Measurements from ENCODE around the gene PABPC1L2A. TPM values are rescaled to one million over a fixed set of nuclear protein-coding genes. Genes with fewer than 3 reads are reported as not detected.
"Not testable (repeated sequence)": the region's sequence is repeated elsewhere in the genome, so short reads cannot be mapped to it uniquely, and the experiment has no call there.

The PABPC1L2A gene
- total RNA-seq, 3 donors from 2014 or later: not detected

DNA sequence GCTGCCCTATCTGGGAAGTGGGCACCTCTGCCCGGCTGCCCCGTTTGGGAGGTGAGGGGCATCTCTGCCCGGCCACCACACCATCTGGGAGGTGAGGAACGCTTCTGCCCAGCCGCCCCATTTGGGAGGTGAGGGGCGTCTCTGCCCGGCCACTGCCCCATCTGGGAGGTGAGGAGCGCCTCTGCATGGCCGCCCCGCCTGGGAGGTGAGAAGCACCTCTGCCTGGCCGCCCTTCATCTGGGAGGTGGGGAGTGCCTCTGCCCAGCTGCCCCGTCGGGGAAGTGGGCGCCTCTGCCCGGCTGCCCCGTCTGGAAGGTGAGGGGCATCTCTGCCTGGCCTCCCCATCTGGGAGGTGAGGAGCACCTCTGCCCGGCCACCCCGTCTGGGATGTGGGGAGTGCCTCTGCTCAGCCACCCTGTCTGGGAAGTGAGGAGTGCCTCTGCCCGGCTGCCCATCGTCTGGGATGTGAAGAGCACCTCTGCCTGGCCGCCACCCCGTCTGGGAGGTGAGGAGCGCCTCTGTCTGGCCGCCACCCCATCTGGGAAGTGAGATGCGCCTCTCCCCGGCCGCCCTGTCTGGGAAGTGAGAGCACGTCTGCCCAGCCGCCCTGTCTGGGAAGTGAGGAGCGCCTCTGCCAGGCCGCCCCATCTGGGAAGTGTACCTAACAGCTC is 9.8 kb downstream of the PABPC1L2A start:
- Histone ChIP-seq H3K27me3 (no peaks in the 10 kb centered on the region), H3K4me3 (no peak overlapping the region), H3K4me1 (no peaks in the 10 kb centered on the region), H3K36me3 (no peaks in the 10 kb centered on the region), H3K27ac (no peak overlapping the region), H3K9me3 (peaks cover 23 to 39% of the 10 kb centered on the region in 2 donors)
- TF ChIP-seq POLR2AphosphoS5 (IDR thresholded peaks at IDR 0.05) (no peak), POLR2A (IDR thresholded peaks at IDR 0.05) (no peak)
- TF ChIP-seq, protein P1, sequence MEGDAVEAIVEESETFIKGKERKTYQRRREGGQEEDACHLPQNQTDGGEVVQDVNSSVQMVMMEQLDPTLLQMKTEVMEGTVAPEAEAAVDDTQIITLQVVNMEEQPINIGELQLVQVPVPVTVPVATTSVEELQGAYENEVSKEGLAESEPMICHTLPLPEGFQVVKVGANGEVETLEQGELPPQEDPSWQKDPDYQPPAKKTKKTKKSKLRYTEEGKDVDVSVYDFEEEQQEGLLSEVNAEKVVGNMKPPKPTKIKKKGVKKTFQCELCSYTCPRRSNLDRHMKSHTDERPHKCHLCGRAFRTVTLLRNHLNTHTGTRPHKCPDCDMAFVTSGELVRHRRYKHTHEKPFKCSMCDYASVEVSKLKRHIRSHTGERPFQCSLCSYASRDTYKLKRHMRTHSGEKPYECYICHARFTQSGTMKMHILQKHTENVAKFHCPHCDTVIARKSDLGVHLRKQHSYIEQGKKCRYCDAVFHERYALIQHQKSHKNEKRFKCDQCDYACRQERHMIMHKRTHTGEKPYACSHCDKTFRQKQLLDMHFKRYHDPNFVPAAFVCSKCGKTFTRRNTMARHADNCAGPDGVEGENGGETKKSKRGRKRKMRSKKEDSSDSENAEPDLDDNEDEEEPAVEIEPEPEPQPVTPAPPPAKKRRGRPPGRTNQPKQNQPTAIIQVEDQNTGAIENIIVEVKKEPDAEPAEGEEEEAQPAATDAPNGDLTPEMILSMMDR (IDR thresholded peaks at IDR 0.05): no peak
- no peak for DNase-seq (ENCODE audit: low spot score in 2 of 2)
- intact Hi-C loops (cut with DNase I; ENCODE audit: low total_unique reads): no loop called here

DNA sequence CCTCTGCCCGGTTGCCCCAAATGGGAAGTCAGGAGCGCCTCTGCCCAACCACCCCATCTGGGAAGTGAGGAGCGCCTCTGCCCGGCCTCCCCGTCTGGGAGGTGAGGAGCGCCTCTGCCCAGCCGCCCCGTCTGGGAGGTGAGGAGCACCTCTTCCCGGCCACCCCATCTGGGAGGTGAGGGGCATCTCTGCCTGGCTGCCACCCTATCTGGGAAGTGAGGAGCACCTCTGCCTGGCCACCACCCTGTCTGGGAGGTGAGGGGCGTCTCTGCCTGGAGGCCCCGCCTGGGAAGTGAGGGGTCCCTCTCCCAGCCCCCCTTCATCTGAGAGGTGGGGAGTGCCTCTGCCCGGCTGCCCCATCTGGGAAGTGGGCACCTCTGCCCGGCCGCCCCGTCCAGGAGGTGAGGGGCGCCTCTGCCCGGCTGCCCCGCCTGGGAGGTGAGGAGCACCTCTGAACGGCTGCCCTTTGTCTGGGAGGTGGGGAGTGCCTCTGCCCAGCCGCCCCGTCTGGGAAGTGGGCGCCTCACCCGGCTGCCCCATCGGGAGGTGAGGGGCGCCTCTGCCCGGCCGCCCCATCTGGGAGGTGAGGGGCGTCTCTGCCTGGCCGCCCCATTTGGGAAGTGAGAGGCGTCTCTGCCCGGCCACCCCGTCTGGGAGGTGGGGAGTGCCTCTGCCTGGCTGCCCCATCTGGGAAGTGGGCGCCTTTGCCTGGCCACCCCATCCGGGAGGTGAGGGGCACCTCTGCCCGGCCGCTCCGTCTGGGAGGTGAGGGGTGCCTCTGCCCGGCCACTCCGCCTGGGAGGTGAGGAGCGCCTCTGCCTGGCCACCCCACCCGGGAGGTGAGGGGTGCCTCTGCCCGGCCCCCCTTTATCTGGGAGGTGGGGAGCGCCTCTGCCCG is 10.6 kb downstream of the PABPC1L2A start:
- peaks cover 23 to 39% of the 10 kb centered on the region in 2 donors for H3K9me3 ChIP-seq
- no peak overlapping the region for H3K27ac ChIP-seq
- H3K4me1 ChIP-seq: no peaks in the 10 kb centered on the region
- DNase-seq (ENCODE audit: low spot score in 2 of 2): no peak
- intact Hi-C loops (cut with DNase I; ENCODE audit: low total_unique reads): no loop called here
- H3K4me3 ChIP-seq: no peak overlapping the region
- TF ChIP-seq POLR2A (IDR thresholded peaks at IDR 0.05) (no peak), POLR2AphosphoS5 (IDR thresholded peaks at IDR 0.05) (no peak)
- TF ChIP-seq, protein P1 (IDR thresholded peaks at IDR 0.05): no peak
- no peaks in the 10 kb centered on the region for H3K27me3 ChIP-seq
- H3K36me3 ChIP-seq: no peaks in the 10 kb centered on the region

DNA sequence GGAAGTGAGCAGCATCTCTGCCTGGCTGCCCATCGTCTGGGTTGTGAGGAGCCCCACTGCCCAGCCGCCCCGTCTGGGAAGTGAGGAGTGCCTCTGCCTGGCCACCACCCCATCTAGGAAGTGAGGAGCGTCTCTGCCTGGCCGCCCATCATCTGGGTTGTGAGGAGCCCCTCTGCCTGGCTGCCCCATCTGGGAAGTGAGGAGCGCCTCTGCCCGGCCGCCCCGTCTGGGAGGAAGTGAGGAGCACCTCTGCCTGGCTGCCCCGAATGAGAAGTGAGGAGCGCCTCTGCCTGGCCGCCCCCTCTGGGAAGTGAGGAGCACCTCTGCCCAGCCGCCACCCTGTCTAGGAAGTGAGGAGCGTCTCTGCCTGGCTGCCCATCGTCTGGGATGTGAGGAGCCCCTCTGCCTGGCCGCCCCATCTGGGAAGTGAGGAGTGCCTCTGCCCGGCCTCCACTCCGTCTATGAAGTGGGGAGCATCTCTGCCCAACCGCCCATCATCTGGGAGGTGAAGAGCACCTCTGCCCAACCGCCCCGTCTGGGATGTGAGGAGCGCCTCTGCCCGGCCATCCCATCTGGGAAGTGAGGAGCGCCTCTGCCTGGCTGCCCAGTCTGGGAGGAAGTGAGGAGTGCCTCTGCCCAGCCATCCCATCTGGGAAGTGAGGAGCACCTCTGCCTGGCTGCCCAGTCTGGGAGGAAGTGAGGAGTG is 11.4 kb downstream of the PABPC1L2A start:
- H3K9me3 ChIP-seq: peaks cover 23 to 39% of the 10 kb centered on the region in 2 donors
- H3K36me3 ChIP-seq; intact Hi-C loops (cut with DNase I; ENCODE audit: low total_unique reads); DNase-seq (ENCODE audit: low spot score in 2 of 2); H3K4me3 ChIP-seq; H3K27me3 ChIP-seq; H3K4me1 ChIP-seq; H3K27ac ChIP-seq: not testable (repeated sequence)

DNA sequence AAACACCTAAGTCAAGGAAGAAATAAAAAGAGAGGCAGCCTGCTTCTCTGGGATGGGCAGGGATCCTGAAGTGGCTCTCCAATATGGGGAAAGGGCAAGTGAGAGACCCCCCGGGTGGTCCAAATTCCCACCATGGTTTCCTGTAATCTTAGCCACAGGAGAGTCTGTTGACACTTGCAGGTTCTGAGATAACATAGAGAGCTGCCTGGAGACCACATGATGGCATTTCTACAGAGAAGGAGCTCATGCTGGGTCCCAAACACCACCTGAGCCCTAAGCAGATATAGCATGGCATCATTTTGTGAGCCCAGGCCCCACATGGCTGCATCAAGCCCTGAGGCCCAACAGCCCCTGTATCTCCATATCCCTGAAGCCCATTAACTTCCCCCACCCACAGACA is 50.4 kb downstream of the PABPC1L2A start:
- TF ChIP-seq POLR2A (IDR thresholded peaks at IDR 0.05): no peak
- TF ChIP-seq, protein P1 (IDR thresholded peaks at IDR 0.05): no peak
- TF ChIP-seq POLR2AphosphoS5 (IDR thresholded peaks at IDR 0.05): no peak
- Histone ChIP-seq H3K4me1 (no peaks in the 10 kb centered on the region), H3K27me3 (peaks cover 0 to 13% of the 10 kb centered on the region in 2 donors), H3K36me3 (no peaks in the 10 kb centered on the region), H3K27ac (no peak overlapping the region), H3K4me3 (no peak overlapping the region), H3K9me3 (peaks cover 8 to 21% of the 10 kb centered on the region in 2 donors)
- intact Hi-C loops (cut with DNase I; ENCODE audit: low total_unique reads): no loop called here
- DNase-seq (ENCODE audit: low spot score in 2 of 2): no peak

Other genes starting within 250 kb of the PABPC1L2A start
- not detected for gene FAM236C, start 166.9 kb downstream of the PABPC1L2A start, total RNA-seq
- gene FAM236A, start 141.3 kb downstream of the PABPC1L2A start, total RNA-seq: not detected
- gene DMRTC1, start 135.7 kb downstream of the PABPC1L2A start, total RNA-seq: not detected
- gene PABPC1L2B, start 76.6 kb downstream of the PABPC1L2A start, total RNA-seq: not detected
- gene NAP1L2, start 135.3 kb upstream of the PABPC1L2A start, total RNA-seq: 1 to 10 TPM in 2 of 3 donors, under 1 TPM in 1; 0.48 to 5.3 (median 2.6) TPM

All from breast epithelium (tissue), 4 donors.